Glomerular visceral epithelial cell (primary cell): ENCODE results near the gene ENGASE.
A peak's percentile ranks its signal among the peaks of the same experiment; 100 is the strongest.

Experiments used
- DNase-seq: peaks from one replicate; pipeline ENCODE4 v3.0.0-alpha.2; 2016; ENCODE audit errors: extremely low spot score

ENGASE gene

GRCh38 chr17:79039886-79040285 is 34.7 kb upstream of the ENGASE start:
- DNase-seq = no peak

GRCh38 chr17:79041041-79041570 is 33.5 kb upstream of the ENGASE start:
- no peak for DNase-seq

GRCh38 chr17:79041723-79042420 is 32.8 kb upstream of the ENGASE start:
- peak; percentile 55 for DNase-seq

GRCh38 chr17:79042421-79043190 is 32.0 kb upstream of the ENGASE start:
- peak; percentile 79 for DNase-seq

GRCh38 chr17:79043191-79043930 is 31.3 kb upstream of the ENGASE start:
- no peak for DNase-seq

- no peak for DNase-seq
These were observed 30.7 kb upstream of the ENGASE start for GRCh38 chr17:79043931-79044320.

GRCh38 chr17:79044462-79044861 is 30.2 kb upstream of the ENGASE start:
- no peak for DNase-seq

GRCh38 chr17:79045001-79045729 is 29.5 kb upstream of the ENGASE start:
- DNase-seq = no peak

- DNase-seq = peak; percentile 73
These were observed 28.8 kb upstream of the ENGASE start for GRCh38 chr17:79045842-79046196.

- DNase-seq = no peak
These were observed 28.3 kb upstream of the ENGASE start for GRCh38 chr17:79046197-79046915.

- no peak for DNase-seq
These were observed 27.7 kb upstream of the ENGASE start for GRCh38 chr17:79046916-79047280.

GRCh38 chr17:79047291-79047920 is 27.2 kb upstream of the ENGASE start:
- DNase-seq = no peak

- DNase-seq = no peak
These were observed 26.4 kb upstream of the ENGASE start for GRCh38 chr17:79047923-79048825.

GRCh38 chr17:79048826-79049755 is 25.5 kb upstream of the ENGASE start:
- DNase-seq = no peak

GRCh38 chr17:79049821-79050220 is 24.8 kb upstream of the ENGASE start:
- no peak for DNase-seq

GRCh38 chr17:79050551-79050950 is 24.1 kb upstream of the ENGASE start:
- DNase-seq = no peak

GRCh38 chr17:79051306-79051705 is 23.3 kb upstream of the ENGASE start:
- no peak for DNase-seq

GRCh38 chr17:79052131-79052530 is 22.5 kb upstream of the ENGASE start:
- no peak for DNase-seq
